GM12891 (cell line): ENCODE data around the gene CASP4.
A peak's percentile ranks its signal among the peaks of the same experiment; 100 is the strongest.
"Not testable (repeated sequence)": the region's sequence is repeated elsewhere in the genome, so short reads cannot be mapped to it uniquely, and the experiment has no call there.

Experiments
- DNase-seq: peaks from one replicate; pipeline ENCODE4 v3.0.0; 2011; ENCODE audit warnings: low spot score; ENCODE audit not compliant: insufficient read length
- FAIRE-seq: peaks from 2 replicates; lab custom pipeline; 2011; peaks lifted over from hg19 to GRCh38; lab: Jason Lieb, UNC
- PAX5 ChIP-seq: IDR thresholded peaks from 2 replicates; pipeline ENCODE4 v1.6.1; 2011; ENCODE audit warnings: low read length, moderate library complexity, mild to moderate bottlenecking; ENCODE audit not compliant: insufficient read depth, severe bottlenecking
- POLR2A ChIP-seq: IDR thresholded peaks from 2 replicates; pipeline ENCODE4 v1.6.1; 2011; ENCODE audit warnings: low read depth, low read length, control low read depth
- POLR2AphosphoS5 ChIP-seq: IDR thresholded peaks from 2 replicates; pipeline ENCODE4 v1.6.1; 2011; ENCODE audit warnings: low read depth, low read length, control low read depth
- POU2F2 ChIP-seq: IDR thresholded peaks from 2 replicates; pipeline ENCODE4 v1.6.1; 2011; ENCODE audit warnings: low read depth, mild to moderate bottlenecking, control low read depth, low read length, moderate library complexity
- SPI1 ChIP-seq: IDR thresholded peaks from 2 replicates; pipeline ENCODE4 v1.6.1; 2011; ENCODE audit warnings: low read depth, low read length, control low read depth
- TAF1 ChIP-seq: IDR thresholded peaks from 2 replicates; pipeline ENCODE4 v1.6.1; 2011; ENCODE audit warnings: low read depth, low read length, control low read depth

Gene CASP4

GRCh38 chr11:104991994-104992393 is 23.6 kb upstream of the CASP4 start:
- TF ChIP-seq POLR2AphosphoS5 (no peak), SPI1 (no peak), PAX5 (no peak), POU2F2 (no peak), TAF1 (no peak), POLR2A (no peak)
- DNase-seq, result no peak
- no peak for FAIRE-seq

DNA sequence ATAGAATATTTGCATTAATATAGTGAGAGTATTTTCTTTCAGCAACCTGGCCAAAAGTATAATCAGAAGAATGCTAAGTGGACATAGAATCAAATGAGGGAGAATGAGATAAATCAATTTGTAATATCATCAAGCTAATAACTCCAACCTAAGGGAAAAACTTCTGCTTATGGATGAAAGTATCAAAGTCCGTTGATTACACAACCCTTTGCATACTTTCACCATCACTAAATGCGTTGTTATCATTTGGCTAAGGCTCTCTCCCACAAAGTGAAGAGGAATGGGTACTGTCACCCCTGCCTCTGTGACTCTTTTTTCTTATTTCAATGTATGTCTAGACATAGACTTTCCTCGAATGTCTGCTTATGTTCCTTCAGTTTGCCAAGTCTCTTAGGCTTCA is 16.4 kb upstream of the CASP4 start:
- no peak for DNase-seq
- TF ChIP-seq TAF1 (no peak), SPI1 (no peak), POU2F2 (no peak), POLR2A (no peak), POLR2AphosphoS5 (no peak), PAX5 (no peak)
- no peak for FAIRE-seq

- TF ChIP-seq POLR2AphosphoS5 (no peak), SPI1 (no peak), POU2F2 (no peak), POLR2A (no peak), PAX5 (no peak), TAF1 (no peak)
- DNase-seq, result no peak
- FAIRE-seq, result peak; percentile 41
Observed at GRCh38 chr11:104979839-104980238, 11.5 kb upstream of the CASP4 start.

DNA sequence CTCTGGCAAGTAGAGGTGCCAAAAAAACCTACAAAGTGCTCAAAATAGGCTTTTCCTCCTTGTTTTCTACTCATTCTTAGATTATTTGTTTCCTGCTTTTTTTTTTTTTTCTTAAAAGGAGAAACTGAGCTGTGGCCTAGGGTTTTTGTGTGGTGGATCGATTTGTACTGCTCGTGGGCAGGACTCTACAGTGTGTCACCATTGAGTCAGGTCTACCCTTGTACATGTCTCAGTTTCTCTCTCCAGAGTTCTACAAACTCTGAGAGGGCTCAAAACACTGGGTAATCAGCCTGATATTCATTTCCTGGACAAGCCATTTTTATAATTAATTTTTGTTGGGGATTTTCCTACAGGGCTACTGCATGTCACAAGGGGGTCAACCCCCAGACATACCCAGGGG is 5.2 kb upstream of the CASP4 start:
- TF ChIP-seq TAF1, result no peak
- TF ChIP-seq POLR2A, result no peak
- TF ChIP-seq SPI1, result no peak
- DNase-seq (no peak), FAIRE-seq (no peak)

DNA sequence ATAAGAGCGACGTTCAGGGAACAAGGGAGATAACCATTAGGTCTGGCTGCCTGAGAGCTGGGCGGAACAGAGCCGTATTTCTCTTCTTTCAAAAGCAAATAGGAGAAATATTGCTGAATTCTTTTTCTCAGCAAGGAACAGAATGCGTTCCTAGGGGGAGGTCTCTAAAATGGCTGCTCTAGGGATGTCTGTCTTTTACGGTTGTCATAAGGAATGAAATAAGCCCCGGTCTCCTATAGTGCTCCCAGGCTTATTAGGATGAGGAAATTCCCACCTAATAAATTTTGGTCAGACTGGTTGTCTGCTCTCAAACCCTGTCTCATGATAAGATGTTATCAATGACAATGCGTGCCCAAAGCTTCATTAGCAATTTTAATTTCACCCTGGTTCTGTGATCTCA is 4.5 kb upstream of the CASP4 start:
- not testable (repeated sequence) for DNase-seq, FAIRE-seq

GRCh38 chr11:104970756-104971155 is 2.4 kb upstream of the CASP4 start:
- TF ChIP-seq POLR2AphosphoS5, result no peak
- no peak for TF ChIP-seq TAF1
- no peak for TF ChIP-seq SPI1
- TF ChIP-seq PAX5, result no peak
- TF ChIP-seq POLR2A, result no peak
- no peak for TF ChIP-seq POU2F2
- FAIRE-seq (no peak), DNase-seq (no peak)

GRCh38 chr11:104968856-104969776 is 742 bp upstream of the CASP4 start:
- DNase-seq, result no peak
- no peak for FAIRE-seq
- TF ChIP-seq SPI1 (no peak), POLR2AphosphoS5 (no peak), TAF1 (no peak), POLR2A (no peak), PAX5 (no peak), POU2F2 (no peak)

DNA sequence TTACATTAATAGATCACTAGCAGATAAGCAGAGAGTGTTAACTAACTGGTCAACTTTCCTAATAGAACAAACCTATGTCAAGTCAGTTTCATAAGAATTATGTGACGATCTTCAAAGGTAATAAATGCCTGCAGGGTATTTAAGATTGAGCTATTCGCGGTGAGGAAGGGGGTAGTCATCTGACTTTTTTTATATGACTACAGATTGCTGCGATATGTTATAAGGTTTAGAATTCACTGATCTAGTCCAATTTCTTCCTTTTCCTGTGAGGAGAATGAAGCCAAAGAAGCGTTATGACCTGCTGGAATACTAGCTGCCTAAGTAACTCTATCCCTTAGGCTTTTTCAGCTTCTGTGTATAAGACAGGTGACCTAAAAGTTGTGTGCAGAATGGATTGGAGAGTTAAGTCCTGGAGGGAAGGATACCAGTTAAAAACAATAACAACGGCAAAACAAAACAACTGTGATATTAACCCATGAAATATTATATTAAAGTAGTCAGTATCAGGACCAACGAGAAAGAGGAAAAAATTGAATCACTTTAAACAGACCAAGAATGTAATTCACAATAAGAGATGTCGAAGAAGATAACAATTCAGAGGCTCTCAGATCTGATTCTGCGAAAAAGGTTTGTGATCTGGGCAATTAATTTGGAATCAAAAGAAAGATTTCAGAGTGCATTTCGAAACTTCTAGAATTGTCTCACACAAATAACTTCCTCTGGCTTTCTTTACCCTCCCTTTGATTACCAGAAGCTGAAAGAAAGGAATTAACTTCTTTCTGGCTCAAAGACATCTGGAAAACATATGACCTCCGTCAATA is 630 bp downstream of the CASP4 start:
- FAIRE-seq (peak; percentile 64), DNase-seq (no peak)
- no peak for TF ChIP-seq SPI1
- TF ChIP-seq POU2F2, result no peak
- no peak for TF ChIP-seq PAX5
- no peak for TF ChIP-seq TAF1
- no peak for TF ChIP-seq POLR2AphosphoS5
- TF ChIP-seq POLR2A, result no peak

DNA sequence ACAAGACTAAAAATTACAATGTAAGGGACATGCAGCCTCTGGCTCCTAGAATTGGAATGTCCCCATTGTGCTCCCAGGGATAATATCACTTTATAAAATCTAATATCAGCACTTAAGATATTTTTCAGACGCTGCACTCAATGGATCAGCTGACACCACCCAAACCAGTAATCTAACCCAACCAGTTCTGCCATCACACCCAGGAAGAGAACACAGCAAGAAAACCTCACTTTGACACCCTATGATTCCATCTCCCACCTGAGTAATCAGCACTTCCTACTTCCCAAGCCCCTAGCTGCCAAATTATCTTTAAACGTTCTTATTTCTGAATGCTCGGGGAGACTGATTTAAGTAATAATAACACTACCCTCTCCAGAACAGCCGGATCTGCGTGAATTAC is 2.6 kb downstream of the CASP4 start:
- DNase-seq (no peak), FAIRE-seq (no peak)
- TF ChIP-seq SPI1 (no peak), TAF1 (no peak), PAX5 (no peak), POLR2AphosphoS5 (no peak), POLR2A (no peak), POU2F2 (no peak)
